Measurements from ENCODE around the gene MBOAT7. TPM values are rescaled to one million over a fixed set of nuclear protein-coding genes. Genes with fewer than 3 reads are reported as not detected.

The MBOAT7 gene
- total RNA-seq, 1 experiment from 2014 or later: 100 TPM

GRCh38 chr19:54142166-54142780 lies 47.1 kb downstream of the MBOAT7 start:
- H3K79me2 ChIP-seq (ENCODE audit: insufficient read depth, low read length): peaks cover 24% of the 10 kb centered on the region; the same call in 1 of the 2 replicates
- no peaks in the 10 kb centered on the region for H3K9me3 ChIP-seq (ENCODE audit: control insufficient read depth, low read depth, low read length)
- peaks cover 13% of the 10 kb centered on the region for H3K79me1 ChIP-seq (ENCODE audit: insufficient read depth, low read depth, low read length, poor library complexity, severe bottlenecking)
- H3T11ph ChIP-seq (ENCODE audit: low read length): no peak overlapping the region
- no peak overlapping the region for H4K5ac ChIP-seq (ENCODE audit: insufficient read length, low read depth, low read length)
- H2BK120ac ChIP-seq (ENCODE audit: low read depth, low read length, poor library complexity, severe bottlenecking): no peak overlapping the region
- H3K23ac ChIP-seq (ENCODE audit: insufficient read length, low read depth, low read length): no peak overlapping the region
- no peak overlapping the region for H2BK20ac ChIP-seq (ENCODE audit: low read depth, low read length, poor library complexity, severe bottlenecking)
- Mint-ChIP-seq H3K9me3 (no peaks in the 10 kb centered on the region; a peak in 2 of 5 replicates), H3K36me3 (ENCODE audit: insufficient read depth in 1 of 3, low read depth in 3 of 3) (peaks cover 66 to 82% (median 72%) of the 10 kb centered on the region in 3 experiments), H3K4me3 (no peak overlapping the region), H3K27ac (no peak overlapping the region; a peak in 1 of 7 replicates), H3K27me3 (ENCODE audit: low read depth) (0 out of 2 replicates have a peak, but pooled peaks cover 1% of the 10 kb centered on the region), H3K4me1 (peaks cover 23 to 25% of the 10 kb centered on the region in 2 experiments)
- no peak overlapping the region for H2BK5ac ChIP-seq (ENCODE audit: insufficient read length, low read length)
- H2AFZ ChIP-seq (ENCODE audit: low read length): no peak overlapping the region
- no peak overlapping the region for H3K27ac ChIP-seq (ENCODE audit: insufficient read length, low read depth, low read length)
- H3K27me3 ChIP-seq (ENCODE audit: insufficient read depth, low read length): no peaks in the 10 kb centered on the region
- no peak overlapping the region for H3K14ac ChIP-seq (ENCODE audit: insufficient read depth, low read length)
- no peak for TF ChIP-seq CTCF (conservative IDR thresholded peaks at IDR 0.05)
- WGBS (ENCODE audit: extremely low coverage, insufficient read length, low lambda C conversion rate): no CpG with 5 or more reads among the region's 7 CpGs
- H3K18ac ChIP-seq (ENCODE audit: insufficient read length, low read depth, low read length): no peak overlapping the region
- H3K23me2 ChIP-seq (ENCODE audit: insufficient read length, low read depth, low read length, poor library complexity, severe bottlenecking): no peaks in the 10 kb centered on the region
- no peak overlapping the region for H4K8ac ChIP-seq (replicated peaks; ENCODE audit: insufficient read length, low read depth, low read length)
- no peak overlapping the region for H3K56ac ChIP-seq (ENCODE audit: insufficient read length, low read depth, low read length)
- no peak overlapping the region for H3K4ac ChIP-seq (ENCODE audit: low read depth, low read length)
- H4K20me1 ChIP-seq (ENCODE audit: control insufficient read depth, insufficient read depth, insufficient read length): no peaks in the 10 kb centered on the region
- no peak overlapping the region for H4K91ac ChIP-seq (ENCODE audit: insufficient read length, low read depth, low read length)
- no peak overlapping the region for H2AK5ac ChIP-seq (ENCODE audit: insufficient read length, low read length)
- no peak overlapping the region for H3K4me2 ChIP-seq (ENCODE audit: insufficient read depth, insufficient read length, low read length)
- H3K4me1 ChIP-seq (ENCODE audit: insufficient read depth, low read length): no peaks in the 10 kb centered on the region
- H2BK12ac ChIP-seq (ENCODE audit: insufficient read length, low read depth, low read length): no peak overlapping the region
- H3K9ac ChIP-seq (ENCODE audit: extremely low read depth, insufficient read length, low read length): no peak overlapping the region
- no peak overlapping the region for H2BK15ac ChIP-seq (ENCODE audit: low read depth, low read length)
- no peak for DNase-seq

All from H9 (cell line).